DND-41 (cell line): ENCODE measurements around the gene HADHB.

Source experiments
- ATAC-seq: fragments of 200-7000 bp; cut with Tn5 transposase; 3 replicates; pipeline ENCODE4 v1.9.1; 2021; ENCODE audit warnings: low read depth; ENCODE audit not compliant: insufficient read depth
- DNase-seq: peaks from one replicate; pipeline ENCODE4 v3.0.0-alpha.2; 2020
- H2AFZ ChIP-seq: 2 replicates; pipeline ENCODE4 v1.6.0; 2012; ENCODE audit warnings: low read depth, low read length
- H3K27ac ChIP-seq: 2 replicates; pipeline ENCODE4 v1.5.1; 2012; ENCODE audit warnings: low read length, inconsistent platforms
- H3K27me3 ChIP-seq: fragments of 200-600 bp; sonication (generic); 2 replicates; pipeline ENCODE4 v1.6.0; 2012; ENCODE audit warnings: low read length, mild to moderate bottlenecking, inconsistent platforms; ENCODE audit not compliant: insufficient read depth, poor library complexity
- H3K36me3 ChIP-seq: 2 replicates; pipeline ENCODE4 v1.5.1; 2012; ENCODE audit warnings: low read length, inconsistent platforms; ENCODE audit not compliant: insufficient read depth
- H3K4me1 ChIP-seq: 2 replicates; pipeline ENCODE4 v1.5.1; 2012; ENCODE audit warnings: mild to moderate bottlenecking, low read length; ENCODE audit not compliant: insufficient read depth
- H3K4me2 ChIP-seq: 2 replicates; pipeline ENCODE4 v1.6.0; 2012; ENCODE audit warnings: mild to moderate bottlenecking, moderate library complexity, low read length, inconsistent platforms; ENCODE audit not compliant: insufficient read depth
- H3K4me3 ChIP-seq, 2 experiments: fragments of 200-600 bp in 1 of 2; shearing (Covaris generic) in 1 of 2; 2 replicates each; pipeline ENCODE4 v1.5.1; 2012 to 2016; ENCODE audit warnings: inconsistent platforms in 2 of 2, low read length in 2 of 2, mild to moderate bottlenecking in 2 of 2, low read depth in 1 of 2, moderate library complexity in 1 of 2
- H3K79me2 ChIP-seq: 2 replicates; pipeline ENCODE4 v1.6.0; 2012; ENCODE audit warnings: low read length, inconsistent platforms; ENCODE audit not compliant: insufficient read depth
- H3K9ac ChIP-seq: 2 replicates; pipeline ENCODE4 v1.6.0; 2012; ENCODE audit warnings: low read depth, mild to moderate bottlenecking, inconsistent platforms, low read length, moderate library complexity
- H3K9me3 ChIP-seq: 2 replicates; pipeline ENCODE4 v1.5.1; 2012; ENCODE audit warnings: low read length, moderate library complexity, mild to moderate bottlenecking, inconsistent platforms; ENCODE audit not compliant: insufficient read depth, severe bottlenecking
- H4K20me1 ChIP-seq: 2 replicates; pipeline ENCODE4 v1.6.0; 2012; ENCODE audit warnings: low read length; ENCODE audit not compliant: insufficient read depth
- CTCF ChIP-seq: IDR thresholded peaks from 2 replicates; pipeline ENCODE4 v1.5.1; 2012; ENCODE audit warnings: borderline replicate concordance, low read length, moderate library complexity, mild to moderate bottlenecking; ENCODE audit not compliant: poor library complexity, severe bottlenecking; ENCODE audit errors: extremely low read depth
- EZH2 ChIP-seq: IDR thresholded peaks from 3 replicates; pipeline ENCODE4 v1.6.1; 2012; ENCODE audit warnings: borderline replicate concordance, low read depth, mild to moderate bottlenecking, moderate library complexity, low read length, inconsistent platforms; ENCODE audit not compliant: severe bottlenecking

The HADHB gene

DNA sequence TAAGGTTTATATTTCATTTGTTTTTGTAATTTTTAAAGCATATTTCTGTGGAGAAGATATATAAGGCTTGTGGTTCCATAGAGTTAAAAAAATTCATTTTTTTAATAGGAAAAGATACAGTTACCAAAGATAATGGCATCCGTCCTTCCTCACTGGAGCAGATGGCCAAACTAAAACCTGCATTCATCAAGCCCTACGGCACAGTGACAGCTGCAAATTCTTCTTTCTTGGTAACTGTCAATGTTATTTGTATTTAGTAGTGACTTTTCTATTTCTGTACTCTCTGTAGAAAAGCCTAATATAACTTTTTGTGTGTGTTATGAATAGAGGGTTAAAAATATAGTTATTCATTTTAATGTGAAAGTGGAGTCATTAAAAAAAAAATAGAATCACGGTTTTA, 35.1 kb downstream of the HADHB start:
- H3K36me3 ChIP-seq, result peaks cover 70% of the 10 kb centered on the region
- H3K4me3 ChIP-seq, result no peak overlapping the region
- TF ChIP-seq EZH2, result no peak
- TF ChIP-seq CTCF, result no peak
- H4K20me1 ChIP-seq, result no peaks in the 10 kb centered on the region
- no peak overlapping the region for H3K4me2 ChIP-seq
- H3K27ac ChIP-seq, result no peak overlapping the region
- H3K9me3 ChIP-seq, result no peaks in the 10 kb centered on the region
- DNase-seq (no peak), ATAC-seq (no peak)
- no peaks in the 10 kb centered on the region for H3K27me3 ChIP-seq
- H3K79me2 ChIP-seq, result no peaks in the 10 kb centered on the region
- H2AFZ ChIP-seq, result no peak overlapping the region
- H3K9ac ChIP-seq, result no peak overlapping the region
- no peaks in the 10 kb centered on the region for H3K4me1 ChIP-seq

DNA sequence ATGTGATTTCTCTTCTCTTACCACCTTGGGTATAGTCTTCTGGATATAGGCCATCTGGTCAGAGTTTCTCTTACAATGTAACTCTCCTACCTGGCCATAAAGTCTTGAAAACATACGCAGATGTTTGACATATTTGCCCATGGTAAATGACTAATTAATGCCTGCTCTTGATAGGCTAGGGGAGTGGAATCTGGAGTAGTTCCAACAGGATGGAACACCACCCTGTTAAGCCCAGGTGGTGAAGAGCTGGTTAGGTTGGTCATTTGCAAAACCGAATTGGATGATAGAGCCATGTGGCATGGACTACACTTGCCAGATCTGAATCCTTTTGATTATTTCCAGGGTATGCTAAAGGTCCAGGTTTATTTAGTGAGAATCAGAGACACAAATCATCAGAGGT, 36.5 kb downstream of the HADHB start:
- TF ChIP-seq CTCF (no peak), EZH2 (no peak)
- Histone ChIP-seq H3K9ac (no peak overlapping the region), H3K36me3 (peaks cover 73% of the 10 kb centered on the region), H2AFZ (no peak overlapping the region), H3K4me2 (no peak overlapping the region), H3K79me2 (no peaks in the 10 kb centered on the region), H3K27ac (no peak overlapping the region), H3K27me3 (no peaks in the 10 kb centered on the region), H3K4me1 (no peaks in the 10 kb centered on the region), H4K20me1 (no peaks in the 10 kb centered on the region), H3K4me3 (no peak overlapping the region), H3K9me3 (no peaks in the 10 kb centered on the region)
- ATAC-seq (no peak), DNase-seq (no peak)

DNA sequence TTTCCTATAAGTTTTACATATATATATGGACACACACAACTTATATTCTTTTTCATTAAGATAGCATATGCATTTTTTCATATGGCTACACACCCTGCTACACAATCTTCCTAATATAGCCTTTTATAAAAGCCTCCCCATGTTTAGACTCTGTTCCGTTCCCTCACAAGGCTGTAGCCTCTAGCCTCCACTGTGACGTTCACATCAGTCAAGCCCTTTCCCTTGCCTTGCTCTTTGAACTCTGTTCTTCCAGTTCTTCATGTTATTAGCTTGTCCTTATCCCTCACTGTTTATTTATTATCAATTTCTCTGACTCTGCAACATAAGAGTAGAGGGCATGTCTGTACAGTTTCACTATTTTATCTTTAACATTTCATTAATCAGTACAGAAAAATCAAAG, 38.9 kb downstream of the HADHB start:
- Histone ChIP-seq H2AFZ (no peak overlapping the region), H3K9ac (no peak overlapping the region), H3K27ac (no peak overlapping the region), H3K9me3 (no peaks in the 10 kb centered on the region), H4K20me1 (no peaks in the 10 kb centered on the region), H3K79me2 (no peaks in the 10 kb centered on the region), H3K4me1 (no peaks in the 10 kb centered on the region), H3K4me2 (no peak overlapping the region), H3K36me3 (peaks cover 68% of the 10 kb centered on the region), H3K4me3 (no peak overlapping the region), H3K27me3 (no peaks in the 10 kb centered on the region)
- ATAC-seq (no peak), DNase-seq (no peak)
- TF ChIP-seq CTCF (no peak), EZH2 (no peak)

- ATAC-seq (no peak), DNase-seq (no peak)
- no peaks in the 10 kb centered on the region for H3K4me1 ChIP-seq
- TF ChIP-seq CTCF, result no peak
- no peak for TF ChIP-seq EZH2
- H3K4me2 ChIP-seq, result no peak overlapping the region
- no peak overlapping the region for H2AFZ ChIP-seq
- peaks cover 62% of the 10 kb centered on the region for H3K36me3 ChIP-seq
- H3K4me3 ChIP-seq, result no peak overlapping the region
- H3K79me2 ChIP-seq, result no peaks in the 10 kb centered on the region
- H3K9me3 ChIP-seq, result no peaks in the 10 kb centered on the region
- H3K27me3 ChIP-seq, result no peaks in the 10 kb centered on the region
- H3K9ac ChIP-seq, result no peak overlapping the region
- no peaks in the 10 kb centered on the region for H4K20me1 ChIP-seq
- H3K27ac ChIP-seq, result no peak overlapping the region
These were observed 39.4 kb downstream of the HADHB start for GRCh38 chr2:26284132-26284531.
